Keratinocyte (primary cell): ENCODE measurements around the gene CYB561A3.

Experiments used
- CTCF ChIP-seq, 3 experiments: IDR thresholded peaks in 1 of 3; conservative IDR thresholded peaks in 1 of 3; optimal IDR thresholded peaks in 1 of 3; 2 replicates in 2 of 3; 3 replicates in 1 of 3; pipeline versions ENCODE3 to v1.5.1; 2011; ENCODE audit warnings: low read length in 3 of 3, mild to moderate bottlenecking in 3 of 3, moderate library complexity in 2 of 3, control low read depth in 1 of 3, inconsistent platforms in 1 of 3; ENCODE audit not compliant: insufficient read depth in 2 of 3; ENCODE audit errors: extremely low read depth in 1 of 3
- EZH2 ChIP-seq: IDR thresholded peaks from one replicate; pipeline ENCODE4 v1.6.1; 2012; ENCODE audit warnings: inconsistent platforms, mild to moderate bottlenecking, low read length, moderate library complexity

DNA sequence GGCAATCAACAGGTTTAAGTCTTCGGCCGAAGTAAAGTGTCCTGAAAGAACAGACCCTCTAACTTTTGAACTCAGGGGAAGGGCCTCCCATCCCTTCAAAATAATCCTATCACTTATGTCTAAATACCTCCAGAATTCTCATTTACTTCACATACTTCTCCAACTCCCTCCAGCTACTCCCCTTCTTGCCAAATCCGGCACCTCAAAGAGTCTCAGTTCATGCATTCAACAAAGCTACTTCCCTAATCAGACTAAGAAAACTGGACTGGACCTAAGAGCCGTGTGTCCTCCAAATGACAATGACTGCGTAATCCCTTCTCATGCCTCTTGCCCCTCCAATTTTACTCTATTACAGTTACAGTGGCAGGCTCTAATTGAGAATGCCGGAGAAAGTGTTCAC lies 30.0 kb downstream of the CYB561A3 start:
- TF ChIP-seq CTCF (optimal IDR thresholded peaks at IDR 0.05 in 1 of 3, IDR thresholded peaks at IDR 0.05 in 1 of 3, conservative IDR thresholded peaks at IDR 0.05 in 1 of 3; ENCODE audit: extremely low read depth in 1 of 3, insufficient read depth in 2 of 3, low read length in 3 of 3) (no peak), EZH2 (no peak)
